Mucosa of stomach (tissue), 1 donor: ENCODE measurements around the gene TMEM14B.

Source experiments
- H3K27me3 ChIP-seq: one replicate; pipeline ENCODE4 v1.7.0; 2013; ENCODE audit warnings: mild to moderate bottlenecking, low read length; ENCODE audit not compliant: control insufficient read depth, insufficient read depth
- H3K36me3 ChIP-seq: one replicate; pipeline ENCODE4 v1.7.0; 2013; ENCODE audit warnings: low read length; ENCODE audit not compliant: control insufficient read depth, insufficient read depth
- H3K4me1 ChIP-seq: one replicate; pipeline ENCODE4 v1.7.0; 2013; ENCODE audit warnings: mild to moderate bottlenecking, low read length; ENCODE audit not compliant: control insufficient read depth, insufficient read depth
- H3K4me3 ChIP-seq: one replicate; pipeline ENCODE4 v1.7.0; 2013; ENCODE audit warnings: low read length
- H3K9ac ChIP-seq: one replicate; pipeline ENCODE4 v1.7.0; 2013; ENCODE audit warnings: mild to moderate bottlenecking, low read length, moderate library complexity
- H3K9me3 ChIP-seq: one replicate; pipeline ENCODE4 v1.7.0; 2013; ENCODE audit warnings: mild to moderate bottlenecking, low read length, moderate library complexity; ENCODE audit not compliant: control insufficient read depth
- donor health status: Pancreatic carcinoma.

Gene TMEM14B

GRCh38 chr6:10794239-10794638 is 46.6 kb downstream of the TMEM14B start:
- H3K4me1 ChIP-seq: no peaks in the 10 kb centered on the region
- no peaks in the 10 kb centered on the region for H3K9me3 ChIP-seq
- H3K9ac ChIP-seq: no peak overlapping the region
- no peak overlapping the region for H3K4me3 ChIP-seq
- H3K27me3 ChIP-seq: no peaks in the 10 kb centered on the region
- H3K36me3 ChIP-seq: no peaks in the 10 kb centered on the region

- no peak overlapping the region for H3K9ac ChIP-seq
- H3K4me3 ChIP-seq: no peak overlapping the region
- H3K4me1 ChIP-seq: no peaks in the 10 kb centered on the region
- H3K9me3 ChIP-seq: no peaks in the 10 kb centered on the region
- no peaks in the 10 kb centered on the region for H3K36me3 ChIP-seq
- H3K27me3 ChIP-seq: no peaks in the 10 kb centered on the region
Measured at GRCh38 chr6:10800810-10801209, 53.2 kb downstream of the TMEM14B start.

DNA sequence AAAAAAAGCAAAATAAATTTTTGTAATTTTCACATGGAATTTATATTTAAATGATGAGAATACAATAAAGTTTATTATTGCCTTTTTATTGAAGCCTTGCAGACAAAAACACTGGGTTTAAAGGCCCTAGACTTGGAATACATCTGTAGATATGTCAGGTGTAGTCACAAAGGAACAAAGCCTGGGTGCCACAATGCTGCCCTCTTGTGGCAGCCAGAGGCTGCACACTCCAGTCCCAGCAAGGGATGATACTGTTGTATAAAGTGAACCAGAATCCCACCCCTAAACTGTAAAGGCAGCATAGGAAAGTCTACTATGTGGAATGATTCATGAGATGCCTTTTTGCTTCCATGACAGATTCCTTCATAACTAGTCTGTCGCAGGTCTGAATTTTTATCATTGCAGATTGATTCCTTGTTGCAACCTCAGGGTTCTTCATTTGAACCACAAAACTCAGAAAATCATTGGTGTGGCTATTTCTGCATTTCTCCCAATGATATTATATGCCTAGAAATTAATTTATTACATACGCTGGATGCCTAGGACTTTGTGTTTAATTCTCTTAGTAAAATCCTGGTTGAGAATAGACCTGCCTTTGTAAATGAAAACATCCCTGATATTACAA is 53.7 kb downstream of the TMEM14B start:
- Histone ChIP-seq H3K27me3 (no peaks in the 10 kb centered on the region), H3K9ac (no peak overlapping the region), H3K36me3 (no peaks in the 10 kb centered on the region), H3K4me3 (no peak overlapping the region), H3K4me1 (no peaks in the 10 kb centered on the region), H3K9me3 (no peaks in the 10 kb centered on the region)
